HG02884 (cell line): Measurements from ENCODE around the gene MSLN.
"Not testable (repeated sequence)": the region's sequence is repeated elsewhere in the genome, so short reads cannot be mapped to it uniquely, and the experiment has no call there.

ENCODE experiments used
- ATAC-seq: cut with Tn5 transposase; IDR thresholded peaks from one replicate; pipeline ENCODE4 v1.9.1; 2021; ENCODE audit warnings: mild to moderate bottlenecking, moderate library complexity; ENCODE audit not compliant: unreplicated experiment

MSLN gene

GRCh38 chr16:754121-754607 lies 6.4 kb upstream of the MSLN start:
- not testable (repeated sequence) for ATAC-seq

GRCh38 chr16:754656-755055 lies 5.9 kb upstream of the MSLN start:
- ATAC-seq = no peak

DNA sequence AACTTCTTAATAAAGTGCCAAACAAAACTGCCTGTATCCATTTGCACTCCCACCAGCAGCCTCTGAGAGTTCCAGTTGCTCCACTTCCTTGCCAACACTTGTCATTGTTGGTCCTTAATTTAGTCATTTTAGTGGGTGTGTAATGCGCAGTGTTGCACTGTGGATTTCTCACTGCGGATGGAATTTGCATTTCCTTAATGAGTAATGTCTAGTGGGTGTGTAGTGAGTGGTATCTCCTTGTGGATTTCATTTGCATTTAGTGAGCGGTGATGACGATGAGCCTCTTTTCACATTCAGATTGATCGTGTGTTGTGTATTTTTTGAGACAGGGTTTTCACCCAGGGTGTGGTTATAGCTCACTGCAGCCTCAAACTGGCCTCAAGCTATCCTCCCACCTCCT lies 4.1 kb upstream of the MSLN start:
- ATAC-seq = no peak

- ATAC-seq = no peak
Observed at GRCh38 chr16:759110-759910, 1.2 kb upstream of the MSLN start.

GRCh38 chr16:760065-760464 lies 469 bp upstream of the MSLN start:
- ATAC-seq = no peak

- no peak for ATAC-seq
Observed at GRCh38 chr16:761625-762513, 1.3 kb downstream of the MSLN start.

GRCh38 chr16:762595-763268 lies 2.2 kb downstream of the MSLN start:
- ATAC-seq = no peak

DNA sequence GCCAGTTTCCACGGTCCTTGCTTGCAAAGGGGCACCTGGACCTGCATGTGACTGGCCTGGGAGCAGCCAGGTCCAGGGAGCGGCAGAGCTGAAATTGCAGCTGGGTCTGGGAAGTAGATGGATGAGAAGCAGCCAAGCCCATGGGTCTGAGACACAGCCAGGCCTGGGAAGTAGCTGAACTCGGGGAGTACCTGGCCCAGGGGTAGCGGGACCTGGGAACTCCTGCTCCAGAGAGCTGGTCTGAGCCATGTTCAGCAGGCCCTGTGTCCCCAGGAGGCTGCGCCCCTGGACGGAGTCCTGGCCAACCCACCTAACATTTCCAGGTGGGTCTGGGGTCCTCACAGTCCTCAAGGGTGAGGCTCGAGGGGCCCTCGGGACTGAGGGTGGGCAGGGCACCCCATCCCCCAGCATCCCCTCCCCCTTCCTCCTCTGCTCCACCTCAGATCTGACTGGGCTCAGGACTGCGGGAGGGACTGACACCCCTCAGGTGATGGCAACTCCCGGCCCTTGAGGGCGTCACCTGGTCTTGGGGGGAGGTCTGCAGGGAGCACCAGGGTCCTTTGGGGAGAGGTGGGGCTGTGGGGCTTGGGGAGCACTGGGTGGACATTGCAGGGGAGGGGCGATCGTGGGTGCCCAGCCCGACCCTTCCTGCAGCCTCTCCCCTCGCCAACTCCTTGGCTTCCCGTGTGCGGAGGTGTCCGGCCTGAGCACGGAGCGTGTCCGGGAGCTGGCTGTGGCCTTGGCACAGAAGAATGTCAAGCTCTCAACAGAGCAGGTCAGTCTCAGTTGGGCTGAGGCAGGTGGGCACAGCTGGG lies 3.0 kb downstream of the MSLN start:
- no peak for ATAC-seq

DNA sequence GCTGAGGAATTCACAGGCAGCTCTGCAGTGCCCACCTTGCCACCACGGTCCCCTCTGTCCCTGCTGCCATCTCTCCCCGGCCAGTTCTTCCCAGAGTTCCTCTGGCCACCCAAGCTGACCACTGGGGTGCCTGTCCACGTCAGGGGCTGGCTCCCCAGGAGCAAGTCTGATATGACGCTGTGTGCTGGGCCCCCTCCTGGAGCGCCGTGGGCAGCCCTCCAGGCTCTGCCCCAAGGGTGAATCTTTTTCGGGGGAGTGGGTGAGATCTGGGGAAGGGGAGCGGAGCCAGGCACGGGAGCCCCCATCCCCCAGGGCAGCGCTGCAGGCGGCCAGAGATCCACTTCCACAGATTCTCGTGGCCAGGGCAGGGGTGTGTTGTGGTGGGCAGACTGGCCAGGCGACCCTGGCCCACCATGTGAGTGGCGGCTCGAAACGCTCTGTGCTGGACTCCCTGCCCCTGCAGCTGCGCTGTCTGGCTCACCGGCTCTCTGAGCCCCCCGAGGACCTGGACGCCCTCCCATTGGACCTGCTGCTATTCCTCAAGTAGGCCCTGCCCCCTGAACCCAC lies 3.7 kb downstream of the MSLN start:
- no peak for ATAC-seq

GRCh38 chr16:764848-765487 lies 4.4 kb downstream of the MSLN start:
- ATAC-seq = no peak

DNA sequence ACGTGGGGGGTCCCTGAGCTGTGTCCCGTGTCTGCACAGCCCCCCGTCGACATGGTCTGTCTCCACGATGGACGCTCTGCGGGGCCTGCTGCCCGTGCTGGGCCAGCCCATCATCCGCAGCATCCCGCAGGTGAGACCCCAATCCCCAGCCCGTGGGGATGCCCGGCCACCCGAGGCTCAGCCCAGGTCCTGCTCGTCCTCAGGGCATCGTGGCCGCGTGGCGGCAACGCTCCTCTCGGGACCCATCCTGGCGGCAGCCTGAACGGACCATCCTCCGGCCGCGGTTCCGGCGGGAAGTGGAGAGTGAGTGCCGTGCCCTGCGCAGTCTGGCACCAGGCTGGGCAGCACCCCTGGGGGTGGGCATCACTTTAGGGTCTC lies 4.9 kb downstream of the MSLN start:
- no peak for ATAC-seq

GRCh38 chr16:766008-766819 lies 5.7 kb downstream of the MSLN start:
- ATAC-seq = no peak

GRCh38 chr16:766820-767640 lies 6.5 kb downstream of the MSLN start:
- ATAC-seq = no peak

DNA sequence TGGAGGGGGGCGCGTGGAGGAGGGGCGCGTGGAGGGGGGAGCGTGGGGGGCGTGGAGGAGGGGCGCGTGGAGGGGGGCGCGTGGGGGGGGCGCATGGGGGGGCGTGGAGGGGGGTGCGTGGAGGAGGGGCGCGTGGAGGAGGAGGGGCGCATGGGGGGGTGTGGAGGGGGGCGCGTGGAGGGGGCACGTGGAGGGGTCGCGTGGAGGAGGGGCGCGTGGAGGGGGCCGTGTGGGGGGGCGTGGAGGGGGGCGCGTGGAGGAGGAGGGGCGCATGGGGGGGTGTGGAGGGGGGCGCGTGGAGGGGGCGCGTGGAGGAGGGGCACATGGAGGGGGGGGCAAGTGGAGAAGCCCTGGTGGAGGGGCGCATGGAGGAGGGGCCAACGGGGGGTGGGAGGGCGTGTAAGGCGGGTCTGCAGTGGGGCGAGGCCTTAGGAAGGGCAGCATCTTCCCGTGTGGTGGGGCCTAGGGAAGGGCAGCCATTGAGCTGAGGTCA lies 7.3 kb downstream of the MSLN start:
- no peak for ATAC-seq

GRCh38 chr16:768428-768827 lies 7.9 kb downstream of the MSLN start:
- ATAC-seq = no peak

- ATAC-seq = no peak
Observed at GRCh38 chr16:769184-769784, 8.8 kb downstream of the MSLN start.

- no peak for ATAC-seq
Observed at GRCh38 chr16:769934-770333, 9.4 kb downstream of the MSLN start.
